ENCODE measurements around the gene EVI2A.

GRCh38 chr17:31269578-31269983, 51.8 kb downstream of the EVI2A start:
- no peak for TF ChIP-seq CTCF (conservative IDR thresholded peaks at IDR 0.05)
- TF ChIP-seq EZH2 (IDR thresholded peaks at IDR 0.05; ENCODE audit: low read depth): no peak
